ENCODE measurements around the gene ORM1. TPM values are rescaled to one million over a fixed set of nuclear protein-coding genes. Genes with fewer than 3 reads are reported as not detected.

ORM1 gene
- total RNA-seq, 4 donors from 2014 or later, result not detected

GRCh38 chr9:114303571-114303970, 19.3 kb upstream of the ORM1 start:
- TF ChIP-seq POLR2A (IDR thresholded peaks at IDR 0.05), result no peak
- TF ChIP-seq CTCF (IDR thresholded peaks at IDR 0.05), result no peak
- no peak overlapping the region for H3K4me3 ChIP-seq (ENCODE audit: low read depth, poor library complexity, severe bottlenecking)
- WGBS, 2 donors, result 72 to 90% methylated on average over 5 of the region's 5 CpGs
- peak in 1 of 2 donors; percentile 45 for DNase-seq (ENCODE audit: low spot score in 2 of 2)
- intact Hi-C loops (cut with DNase I; ENCODE audit: low total_unique reads), result no loop called here

GRCh38 chr9:114303977-114304376, 18.9 kb upstream of the ORM1 start:
- peak in 1 of 2 donors; percentile 70 for DNase-seq (ENCODE audit: low spot score in 2 of 2)
- intact Hi-C loops (cut with DNase I; ENCODE audit: low total_unique reads), result no loop called here
- 94 to 96% methylated on average over 4 of the region's 4 CpGs for WGBS, 2 donors
- no peak overlapping the region for H3K4me3 ChIP-seq (ENCODE audit: low read depth, poor library complexity, severe bottlenecking)
- TF ChIP-seq CTCF (IDR thresholded peaks at IDR 0.05) (no peak), POLR2A (IDR thresholded peaks at IDR 0.05) (no peak)

- H3K4me3 ChIP-seq (ENCODE audit: low read depth, poor library complexity, severe bottlenecking), result no peak overlapping the region
- peak in 1 of 2 donors; percentile 69 for DNase-seq (ENCODE audit: low spot score in 2 of 2)
- intact Hi-C loops (cut with DNase I; ENCODE audit: low total_unique reads), result no loop called here
- no peak for TF ChIP-seq CTCF (IDR thresholded peaks at IDR 0.05)
- no peak for TF ChIP-seq POLR2A (IDR thresholded peaks at IDR 0.05)
- WGBS, 2 donors, result 86 to 92% methylated on average over 10 of the region's 10 CpGs
Measured at GRCh38 chr9:114304416-114305188, 18.3 kb upstream of the ORM1 start.

- H3K4me3 ChIP-seq (ENCODE audit: low read depth, poor library complexity, severe bottlenecking), result no peak overlapping the region
- DNase-seq (ENCODE audit: low spot score in 2 of 2), result no peak
- WGBS, 2 donors, result 76 to 84% methylated on average over 6 of the region's 6 CpGs
- intact Hi-C loops (cut with DNase I; ENCODE audit: low total_unique reads), result no loop called here
- no peak for TF ChIP-seq POLR2A (IDR thresholded peaks at IDR 0.05)
- no peak for TF ChIP-seq CTCF (IDR thresholded peaks at IDR 0.05)
Measured at GRCh38 chr9:114307899-114308267, 15.0 kb upstream of the ORM1 start.

DNA sequence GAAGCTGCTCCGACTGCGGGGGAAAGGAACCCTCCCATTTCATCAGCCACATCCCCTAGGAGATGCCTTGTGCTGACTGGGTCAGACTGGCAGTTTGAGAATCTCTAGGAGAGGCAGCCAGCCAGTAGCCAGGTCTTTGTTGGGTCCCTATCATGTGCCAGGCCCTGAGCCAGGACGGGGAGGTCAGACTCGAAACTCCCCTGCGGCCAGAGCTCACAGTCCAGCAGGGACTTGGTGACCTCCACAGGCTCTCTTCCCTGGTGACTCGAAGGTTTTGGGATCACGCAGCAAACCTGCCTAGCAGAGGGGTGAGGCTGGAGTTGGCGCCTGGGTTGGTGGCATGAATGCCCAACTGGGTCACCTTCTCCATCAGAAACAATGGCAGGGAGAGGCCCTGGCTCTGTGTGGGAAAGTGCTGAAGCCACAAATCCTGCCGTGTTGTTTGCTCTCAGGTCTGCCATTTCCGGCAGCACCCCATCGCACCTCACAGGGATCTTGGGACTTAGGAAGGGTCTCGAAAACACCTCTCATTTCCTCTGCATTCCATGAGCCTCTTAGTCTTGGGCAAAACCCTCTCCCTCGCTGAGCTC, 14.4 kb upstream of the ORM1 start:
- 96 to 99% methylated on average over 13 of the region's 13 CpGs for WGBS, 2 donors
- DNase-seq (ENCODE audit: low spot score in 2 of 2), result peak in 1 of 2 donors; percentile 72
- TF ChIP-seq POLR2A (IDR thresholded peaks at IDR 0.05), result no peak
- TF ChIP-seq CTCF (IDR thresholded peaks at IDR 0.05), result no peak

More for the DNA sequence above, 14.4 kb upstream of the ORM1 start:
- no peak overlapping the region for H3K4me3 ChIP-seq (ENCODE audit: low read depth, poor library complexity, severe bottlenecking)
- intact Hi-C loops (cut with DNase I; ENCODE audit: low total_unique reads), result no loop called here
